B cell (primary cell): Measurements from ENCODE around the gene TMEM161B.

Source experiments
- CTCF ChIP-seq: fragments of 200-600 bp; IDR thresholded peaks from one replicate; pipeline ENCODE4 v1.8.0; 2022; ENCODE audit warnings: antibody characterized with exemption, mild to moderate bottlenecking
- EZH2 ChIP-seq: IDR thresholded peaks from 2 replicates; pipeline ENCODE4 v1.6.1; 2012; ENCODE audit warnings: borderline replicate concordance, low read depth, mild to moderate bottlenecking, moderate library complexity, low read length; ENCODE audit not compliant: insufficient read depth, poor library complexity, severe bottlenecking

DNA sequence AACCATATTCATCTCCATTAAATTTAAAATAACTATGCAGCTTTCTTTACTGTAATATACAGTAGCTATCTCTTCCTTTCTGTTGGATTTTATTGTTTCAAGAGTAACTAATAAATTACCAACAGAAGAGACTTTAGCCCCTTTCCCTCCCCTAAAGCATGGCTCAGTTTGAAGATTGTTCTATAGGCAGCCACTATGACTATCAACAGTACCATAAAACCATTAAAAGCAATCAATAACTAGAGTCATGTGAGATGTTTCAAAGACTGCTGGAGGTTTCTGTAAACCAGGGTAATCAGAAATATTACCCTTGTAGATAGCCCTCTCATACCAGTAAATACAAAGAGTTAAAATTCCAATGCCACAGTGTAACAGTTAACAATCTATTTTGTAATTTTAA lies 73.0 kb downstream of the TMEM161B start:
- TF ChIP-seq CTCF, result no peak
- TF ChIP-seq EZH2, result no peak
